HG03060 (cell line): ENCODE measurements around the gene IGF2BP2.
"Not testable (repeated sequence)": the region's sequence is repeated elsewhere in the genome, so short reads cannot be mapped to it uniquely, and the experiment has no call there.

Experiments used
- ATAC-seq: cut with Tn5 transposase; IDR thresholded peaks from one replicate; pipeline ENCODE4 v1.9.1; 2021; ENCODE audit warnings: low read depth, moderate number of reproducible peaks; ENCODE audit not compliant: unreplicated experiment

Gene IGF2BP2

GRCh38 chr3:185717121-185717520, 107.7 kb downstream of the IGF2BP2 start:
- no peak for ATAC-seq

- no peak for ATAC-seq
Measured at GRCh38 chr3:185716436-185717108, 108.3 kb downstream of the IGF2BP2 start.

GRCh38 chr3:185715091-185715490, 109.8 kb downstream of the IGF2BP2 start:
- no peak for ATAC-seq

- ATAC-seq: no peak
Measured at GRCh38 chr3:185714085-185714484, 110.8 kb downstream of the IGF2BP2 start.

- no peak for ATAC-seq
Measured at GRCh38 chr3:185713015-185713414, 111.8 kb downstream of the IGF2BP2 start.

- ATAC-seq: no peak
Measured at GRCh38 chr3:185712337-185712736, 112.5 kb downstream of the IGF2BP2 start.

- ATAC-seq: no peak
Measured at GRCh38 chr3:185711255-185711870, 113.5 kb downstream of the IGF2BP2 start.

- ATAC-seq: no peak
Measured at GRCh38 chr3:185709251-185709955, 115.4 kb downstream of the IGF2BP2 start.

GRCh38 chr3:185708392-185708791, 116.5 kb downstream of the IGF2BP2 start:
- ATAC-seq: no peak

- no peak for ATAC-seq
Measured at GRCh38 chr3:185705498-185705897, 119.3 kb downstream of the IGF2BP2 start.

- no peak for ATAC-seq
Measured at GRCh38 chr3:185702262-185703225, 122.3 kb downstream of the IGF2BP2 start.

GRCh38 chr3:185701611-185702261, 123.1 kb downstream of the IGF2BP2 start:
- ATAC-seq: no peak

GRCh38 chr3:185699927-185700326, 124.9 kb downstream of the IGF2BP2 start:
- ATAC-seq: no peak

- ATAC-seq: not testable (repeated sequence)
Measured at GRCh38 chr3:185697228-185697627, 127.6 kb downstream of the IGF2BP2 start.

GRCh38 chr3:185696039-185696438, 128.8 kb downstream of the IGF2BP2 start:
- no peak for ATAC-seq

GRCh38 chr3:185693985-185694653, 130.7 kb downstream of the IGF2BP2 start:
- no peak for ATAC-seq

GRCh38 chr3:185691622-185692021, 133.2 kb downstream of the IGF2BP2 start:
- ATAC-seq: no peak

- ATAC-seq: no peak
Measured at GRCh38 chr3:185687271-185687878, 137.5 kb downstream of the IGF2BP2 start.
